ENCODE measurements around the gene RALGAPA1.
"Not testable (repeated sequence)": the region's sequence is repeated elsewhere in the genome, so short reads cannot be mapped to it uniquely, and the experiment has no call there.

The RALGAPA1 gene

DNA sequence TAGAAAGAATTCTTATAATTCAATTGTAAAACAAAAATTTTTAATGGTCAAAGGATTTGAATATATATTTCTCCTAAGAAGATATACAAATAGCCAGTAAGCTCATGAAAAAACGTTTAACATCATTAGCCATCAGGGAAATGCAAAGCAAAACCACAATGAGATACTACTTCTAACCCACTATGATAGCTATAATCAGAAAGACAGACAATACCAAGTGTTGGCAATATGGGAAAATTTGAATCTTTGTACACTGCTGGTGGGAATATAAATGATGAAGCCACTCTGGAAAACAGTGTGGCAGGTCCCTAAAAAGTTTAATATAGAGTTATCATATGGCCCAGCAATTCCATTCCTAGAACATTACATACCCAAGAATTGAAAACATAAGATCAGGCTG is 25.4 kb downstream of the RALGAPA1 start:
- no peaks in the 10 kb centered on the region for H3K36me3 ChIP-seq (ENCODE audit: control insufficient read depth, low read depth, low read length)
- H3K4me3 ChIP-seq (ENCODE audit: low read length), result no peak overlapping the region
- no peaks in the 10 kb centered on the region for H3K9me3 ChIP-seq (ENCODE audit: control insufficient read depth, low read depth, low read length)
- H3K9ac ChIP-seq (ENCODE audit: low read length), result no peak overlapping the region
- H3K27me3 ChIP-seq (ENCODE audit: control insufficient read depth, insufficient read depth, low read length), result no peaks in the 10 kb centered on the region
- no peaks in the 10 kb centered on the region for H3K4me1 ChIP-seq (ENCODE audit: control insufficient read depth, low read depth, low read length)
- no peak overlapping the region for H3K27ac ChIP-seq (ENCODE audit: low read length)

- Histone ChIP-seq H3K36me3 (ENCODE audit: control insufficient read depth, low read depth, low read length) (no peaks in the 10 kb centered on the region), H3K27ac (ENCODE audit: low read length) (no peak overlapping the region), H3K4me1 (ENCODE audit: control insufficient read depth, low read depth, low read length) (no peaks in the 10 kb centered on the region), H3K4me3 (ENCODE audit: low read length) (no peak overlapping the region), H3K9ac (ENCODE audit: low read length) (no peak overlapping the region), H3K9me3 (ENCODE audit: control insufficient read depth, low read depth, low read length) (no peaks in the 10 kb centered on the region), H3K27me3 (ENCODE audit: control insufficient read depth, insufficient read depth, low read length) (no peaks in the 10 kb centered on the region)
Observed at GRCh38 chr14:35779368-35779767, 29.7 kb downstream of the RALGAPA1 start.

- not testable (repeated sequence) for H3K27me3 ChIP-seq (ENCODE audit: control insufficient read depth, insufficient read depth, low read length)
Observed at GRCh38 chr14:35777550-35777949, 31.5 kb downstream of the RALGAPA1 start.

DNA sequence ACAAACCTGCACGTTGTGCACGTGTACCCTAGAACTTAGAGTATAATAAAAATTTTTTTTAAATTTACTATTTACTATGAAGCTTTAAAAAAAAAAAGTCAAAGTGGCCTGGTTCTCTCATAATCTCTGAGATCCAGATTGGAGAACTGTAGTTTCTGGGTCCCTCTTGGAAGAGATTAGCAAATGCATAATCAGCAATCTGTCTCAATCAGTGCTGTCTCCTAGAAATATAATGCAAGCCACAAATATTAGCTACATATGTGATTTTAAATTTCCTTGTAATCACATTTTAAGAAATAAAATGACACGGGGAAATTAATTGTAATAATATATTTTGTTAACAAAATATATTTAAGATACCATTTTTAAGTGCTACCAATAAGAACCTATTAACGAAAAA is 32.3 kb downstream of the RALGAPA1 start:
- Histone ChIP-seq H3K27ac (ENCODE audit: low read length) (no peak overlapping the region), H3K4me1 (ENCODE audit: control insufficient read depth, low read depth, low read length) (no peaks in the 10 kb centered on the region), H3K9me3 (ENCODE audit: control insufficient read depth, low read depth, low read length) (no peaks in the 10 kb centered on the region), H3K4me3 (ENCODE audit: low read length) (no peak overlapping the region), H3K27me3 (ENCODE audit: control insufficient read depth, insufficient read depth, low read length) (no peaks in the 10 kb centered on the region), H3K36me3 (ENCODE audit: control insufficient read depth, low read depth, low read length) (no peaks in the 10 kb centered on the region), H3K9ac (ENCODE audit: low read length) (no peak overlapping the region)

More at GRCh38 chr14:35777550-35777949, 31.5 kb downstream of the RALGAPA1 start:
- H3K27ac ChIP-seq (ENCODE audit: low read length); H3K36me3 ChIP-seq (ENCODE audit: control insufficient read depth, low read depth, low read length); H3K4me1 ChIP-seq (ENCODE audit: control insufficient read depth, low read depth, low read length); H3K9me3 ChIP-seq (ENCODE audit: control insufficient read depth, low read depth, low read length); H3K4me3 ChIP-seq (ENCODE audit: low read length); H3K9ac ChIP-seq (ENCODE audit: low read length): not testable (repeated sequence)

- not testable (repeated sequence) for H3K4me3 ChIP-seq (ENCODE audit: low read length); H3K4me1 ChIP-seq (ENCODE audit: control insufficient read depth, low read depth, low read length); H3K9ac ChIP-seq (ENCODE audit: low read length); H3K27ac ChIP-seq (ENCODE audit: low read length); H3K27me3 ChIP-seq (ENCODE audit: control insufficient read depth, insufficient read depth, low read length); H3K9me3 ChIP-seq (ENCODE audit: control insufficient read depth, low read depth, low read length); H3K36me3 ChIP-seq (ENCODE audit: control insufficient read depth, low read depth, low read length)
Observed at GRCh38 chr14:35776085-35776484, 33.0 kb downstream of the RALGAPA1 start.

GRCh38 chr14:35766700-35767082 is 42.4 kb downstream of the RALGAPA1 start:
- H3K27ac ChIP-seq (ENCODE audit: low read length), result no peak overlapping the region
- no peaks in the 10 kb centered on the region for H3K27me3 ChIP-seq (ENCODE audit: control insufficient read depth, insufficient read depth, low read length)
- H3K9me3 ChIP-seq (ENCODE audit: control insufficient read depth, low read depth, low read length), result no peaks in the 10 kb centered on the region
- no peaks in the 10 kb centered on the region for H3K36me3 ChIP-seq (ENCODE audit: control insufficient read depth, low read depth, low read length)
- no peak overlapping the region for H3K4me3 ChIP-seq (ENCODE audit: low read length)
- H3K9ac ChIP-seq (ENCODE audit: low read length), result no peak overlapping the region
- H3K4me1 ChIP-seq (ENCODE audit: control insufficient read depth, low read depth, low read length), result no peaks in the 10 kb centered on the region

DNA sequence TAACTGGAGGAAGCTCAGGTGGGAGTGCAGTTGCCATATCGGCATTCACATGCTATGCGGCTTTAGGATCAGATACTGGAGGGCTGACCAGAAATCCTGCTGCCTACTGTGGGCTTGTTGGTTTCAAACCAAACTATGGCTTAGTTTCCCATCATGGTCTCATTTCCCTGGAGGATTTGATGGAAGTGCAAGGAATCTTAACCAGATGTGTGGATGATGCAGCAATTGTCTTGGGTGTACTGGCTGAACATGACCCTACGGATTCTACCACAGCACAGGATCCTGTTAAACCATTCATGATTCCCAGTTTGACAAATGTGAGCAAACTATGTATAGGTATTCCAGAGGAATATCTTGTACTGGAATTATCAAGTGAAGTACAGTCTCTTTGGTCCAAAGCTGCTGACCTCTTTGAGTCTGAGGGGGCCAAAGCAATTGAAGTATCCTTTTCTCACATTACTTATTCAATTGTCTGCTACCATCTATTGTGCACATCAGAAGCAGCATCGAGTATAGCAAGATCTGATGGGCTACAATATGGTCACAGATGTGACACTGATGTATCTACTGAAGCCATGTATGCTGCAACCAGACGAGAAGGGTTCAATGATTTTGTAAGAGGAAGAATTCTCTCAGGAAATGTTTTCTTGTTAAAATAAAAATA is 42.9 kb downstream of the RALGAPA1 start:
- no peaks in the 10 kb centered on the region for H3K27me3 ChIP-seq (ENCODE audit: control insufficient read depth, insufficient read depth, low read length)
- H3K9ac ChIP-seq (ENCODE audit: low read length), result no peak overlapping the region
- no peak overlapping the region for H3K4me3 ChIP-seq (ENCODE audit: low read length)
- H3K9me3 ChIP-seq (ENCODE audit: control insufficient read depth, low read depth, low read length), result no peaks in the 10 kb centered on the region
- no peak overlapping the region for H3K27ac ChIP-seq (ENCODE audit: low read length)
- H3K36me3 ChIP-seq (ENCODE audit: control insufficient read depth, low read depth, low read length), result no peaks in the 10 kb centered on the region
- no peaks in the 10 kb centered on the region for H3K4me1 ChIP-seq (ENCODE audit: control insufficient read depth, low read depth, low read length)

DNA sequence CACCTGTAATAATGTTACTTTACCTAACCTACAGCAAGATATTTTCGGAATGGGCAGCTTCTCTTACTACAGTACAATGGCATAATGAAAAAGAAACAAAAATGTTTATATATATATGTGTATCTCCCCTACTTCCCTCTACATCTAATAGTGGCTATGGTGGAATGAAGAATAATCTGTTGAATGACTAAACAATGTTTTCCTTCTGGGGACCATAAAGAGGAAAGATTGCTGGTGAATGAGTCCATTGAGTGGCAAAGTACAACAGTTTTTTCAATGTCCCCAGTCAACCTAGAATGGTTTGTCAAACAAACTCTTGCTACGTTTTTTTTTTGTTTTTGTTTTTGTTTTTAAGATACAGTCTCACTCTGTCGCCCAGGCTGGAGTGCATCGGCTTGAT is 47.2 kb downstream of the RALGAPA1 start:
- Histone ChIP-seq H3K4me3 (ENCODE audit: low read length) (no peak overlapping the region), H3K27me3 (ENCODE audit: control insufficient read depth, insufficient read depth, low read length) (no peaks in the 10 kb centered on the region), H3K27ac (ENCODE audit: low read length) (no peak overlapping the region), H3K4me1 (ENCODE audit: control insufficient read depth, low read depth, low read length) (no peaks in the 10 kb centered on the region), H3K9ac (ENCODE audit: low read length) (no peak overlapping the region), H3K9me3 (ENCODE audit: control insufficient read depth, low read depth, low read length) (no peaks in the 10 kb centered on the region), H3K36me3 (ENCODE audit: control insufficient read depth, low read depth, low read length) (no peaks in the 10 kb centered on the region)

GRCh38 chr14:35760143-35760542 is 49.0 kb downstream of the RALGAPA1 start:
- Histone ChIP-seq H3K27ac (ENCODE audit: low read length) (no peak overlapping the region), H3K4me1 (ENCODE audit: control insufficient read depth, low read depth, low read length) (no peaks in the 10 kb centered on the region), H3K27me3 (ENCODE audit: control insufficient read depth, insufficient read depth, low read length) (no peaks in the 10 kb centered on the region), H3K36me3 (ENCODE audit: control insufficient read depth, low read depth, low read length) (peaks cover 4% of the 10 kb centered on the region), H3K4me3 (ENCODE audit: low read length) (no peak overlapping the region), H3K9me3 (ENCODE audit: control insufficient read depth, low read depth, low read length) (no peaks in the 10 kb centered on the region), H3K9ac (ENCODE audit: low read length) (no peak overlapping the region)

DNA sequence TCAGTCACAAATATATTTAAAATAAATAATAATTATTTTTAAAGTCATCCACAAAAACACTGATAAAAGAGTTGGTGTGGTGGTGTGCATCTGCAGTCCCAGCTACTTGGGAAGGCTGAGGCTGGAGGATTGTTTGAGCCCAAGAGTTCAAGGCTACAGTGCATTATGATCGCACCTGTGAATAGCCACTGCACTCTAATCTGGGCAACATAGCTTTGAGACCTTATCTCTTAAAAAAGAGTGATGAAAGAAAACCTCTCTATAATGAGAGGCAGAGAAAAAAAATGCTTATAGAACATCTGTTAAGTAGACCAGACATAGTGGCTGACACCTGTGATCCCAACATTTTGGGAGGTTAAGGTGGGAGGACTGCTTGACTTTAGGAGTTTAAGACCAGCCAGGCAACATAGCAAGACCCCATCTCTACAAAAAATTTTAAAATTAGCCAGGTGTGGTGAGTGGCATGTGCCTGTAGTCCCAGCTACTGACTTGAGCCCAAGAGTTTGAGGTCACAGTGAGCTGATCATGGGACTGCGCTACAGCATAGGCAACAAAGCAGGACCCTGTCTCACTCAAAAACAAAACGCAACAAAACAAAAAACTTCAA is 50.5 kb downstream of the RALGAPA1 start:
- H3K4me1 ChIP-seq (ENCODE audit: control insufficient read depth, low read depth, low read length), result no peaks in the 10 kb centered on the region
- H3K27ac ChIP-seq (ENCODE audit: low read length), result no peak overlapping the region
- no peak overlapping the region for H3K9ac ChIP-seq (ENCODE audit: low read length)
- no peak overlapping the region for H3K4me3 ChIP-seq (ENCODE audit: low read length)
- H3K36me3 ChIP-seq (ENCODE audit: control insufficient read depth, low read depth, low read length), result peaks cover 4% of the 10 kb centered on the region
- no peaks in the 10 kb centered on the region for H3K9me3 ChIP-seq (ENCODE audit: control insufficient read depth, low read depth, low read length)
- H3K27me3 ChIP-seq (ENCODE audit: control insufficient read depth, insufficient read depth, low read length), result no peaks in the 10 kb centered on the region

DNA sequence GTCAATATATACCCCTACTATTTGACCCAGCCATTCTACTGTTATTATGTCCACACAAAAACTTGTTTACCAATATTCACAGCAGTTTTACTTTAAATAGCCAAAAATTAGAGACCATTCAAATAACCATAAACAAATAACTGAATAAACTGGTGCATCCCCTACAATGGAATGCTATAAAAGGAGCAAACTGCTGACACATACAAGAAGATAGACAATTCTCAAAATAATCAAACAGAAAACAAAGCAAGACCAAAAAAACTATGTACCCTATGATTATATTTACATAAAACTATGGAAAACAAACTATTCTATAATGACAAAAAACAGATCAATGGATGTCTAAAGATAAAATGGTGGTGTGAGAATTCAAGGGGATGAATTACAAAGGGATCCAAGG is 54.4 kb downstream of the RALGAPA1 start:
- no peak overlapping the region for H3K9ac ChIP-seq (ENCODE audit: low read length)
- H3K27ac ChIP-seq (ENCODE audit: low read length), result no peak overlapping the region
- H3K36me3 ChIP-seq (ENCODE audit: control insufficient read depth, low read depth, low read length), result peaks cover 4% of the 10 kb centered on the region

DNA sequence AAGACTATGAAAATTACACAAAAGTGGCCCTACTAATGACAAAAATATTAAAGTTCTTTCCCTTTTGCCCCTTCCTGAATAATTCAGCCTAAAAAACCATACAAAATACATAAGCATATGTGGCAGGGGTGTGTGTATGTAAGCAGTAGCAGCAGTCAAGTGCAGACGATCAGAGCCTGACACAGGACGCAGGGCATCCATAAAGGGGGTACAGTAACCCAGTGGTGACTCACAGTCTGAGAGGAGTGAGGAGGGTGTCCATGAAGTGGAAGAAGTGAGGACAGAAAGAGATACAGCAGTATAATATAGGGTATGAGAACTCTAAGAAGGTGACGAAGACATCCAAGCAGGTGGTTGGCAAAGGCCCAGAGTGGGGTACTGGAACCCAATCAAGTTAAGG is 56.7 kb downstream of the RALGAPA1 start:
- Histone ChIP-seq H3K4me1 (ENCODE audit: control insufficient read depth, low read depth, low read length) (no peaks in the 10 kb centered on the region), H3K4me3 (ENCODE audit: low read length) (no peak overlapping the region), H3K9me3 (ENCODE audit: control insufficient read depth, low read depth, low read length) (no peaks in the 10 kb centered on the region), H3K9ac (ENCODE audit: low read length) (no peak overlapping the region), H3K36me3 (ENCODE audit: control insufficient read depth, low read depth, low read length) (peaks cover 7% of the 10 kb centered on the region), H3K27ac (ENCODE audit: low read length) (no peak overlapping the region), H3K27me3 (ENCODE audit: control insufficient read depth, insufficient read depth, low read length) (no peaks in the 10 kb centered on the region)

More for the DNA sequence above, 54.4 kb downstream of the RALGAPA1 start:
- no peaks in the 10 kb centered on the region for H3K9me3 ChIP-seq (ENCODE audit: control insufficient read depth, low read depth, low read length)
- no peak overlapping the region for H3K4me3 ChIP-seq (ENCODE audit: low read length)
- no peaks in the 10 kb centered on the region for H3K27me3 ChIP-seq (ENCODE audit: control insufficient read depth, insufficient read depth, low read length)
- no peaks in the 10 kb centered on the region for H3K4me1 ChIP-seq (ENCODE audit: control insufficient read depth, low read depth, low read length)
